KBM-7 (cell line): Measurements from ENCODE around the gene UPP1.
"Not testable (repeated sequence)": the region's sequence is repeated elsewhere in the genome, so short reads cannot be mapped to it uniquely, and the experiment has no call there.

Source experiments
- DNase-seq: peaks from one replicate; pipeline ENCODE4 v3.0.0-alpha.2; 2015
- in situ Hi-C: fragments of 300-500 bp; cut with MboI; formaldehyde crosslinking; loops from 2 replicates; pipeline ENCODE4 v1.14.3; 2020; ENCODE audit warnings: low sequenced_read_pairs, low pct_unique_long_range_greater_than_20kb, mixed read lengths

UPP1 gene

GRCh38 chr7:48144291-48144768 is 55.3 kb downstream of the UPP1 start:
- DNase-seq: no peak
- in situ Hi-C loops: no loop called here

- in situ Hi-C loops: no loop called here
- no peak for DNase-seq
Measured at GRCh38 chr7:48147078-48147591, 58.1 kb downstream of the UPP1 start.

- DNase-seq, in situ Hi-C loops: not testable (repeated sequence)
Measured at GRCh38 chr7:48147690-48148089, 58.6 kb downstream of the UPP1 start.

- in situ Hi-C loops: no loop called here
- DNase-seq: no peak
Measured at GRCh38 chr7:48148311-48148710, 59.2 kb downstream of the UPP1 start.

- DNase-seq: no peak
- in situ Hi-C loops: no loop called here
Measured at GRCh38 chr7:48149058-48149457, 60.0 kb downstream of the UPP1 start.

GRCh38 chr7:48150086-48150485 is 61.0 kb downstream of the UPP1 start:
- in situ Hi-C loops: no loop called here
- no peak for DNase-seq

GRCh38 chr7:48154792-48155413 is 65.8 kb downstream of the UPP1 start:
- DNase-seq: peak; percentile 36

More at GRCh38 chr7:48154792-48155413, 65.8 kb downstream of the UPP1 start:
- in situ Hi-C loops: no loop called here
